CD14-positive monocyte (primary cell): ENCODE results near the gene GMDS. TPM values are rescaled to one million over a fixed set of nuclear protein-coding genes. Genes with fewer than 3 reads are reported as not detected.

Source experiments
- DNase-seq, 3 donors: peaks; one replicate each; pipeline ENCODE4 v3.0.0-alpha.2; 2011 to 2022
- H2AFZ ChIP-seq: 2 replicates; pipeline ENCODE4 v1.6.0; 2012; ENCODE audit warnings: mild to moderate bottlenecking, low read depth, low read length, inconsistent platforms; ENCODE audit not compliant: insufficient read depth, poor library complexity, severe bottlenecking
- H3K27ac ChIP-seq, 2 donors: 1 replicate in 1 of 2; 2 replicates in 1 of 2; pipeline ENCODE4 v1.5.1; 2012 to 2013; ENCODE audit warnings: low read length in 2 of 2, control low read depth in 1 of 2, inconsistent platforms in 1 of 2, low read depth in 1 of 2, mild to moderate bottlenecking in 1 of 2
- H3K27me3 ChIP-seq, 2 donors: one replicate each; pipeline versions ENCODE4 v1.6.0 to v1.6.1; 2011 to 2013; ENCODE audit warnings: low read length in 2 of 2; ENCODE audit not compliant: control insufficient read depth in 2 of 2, insufficient read depth in 2 of 2
- H3K36me3 ChIP-seq, 2 donors: replicated peaks in 1 of 2; 1 replicate in 1 of 2; 2 replicates in 1 of 2; pipeline versions ENCODE4 v1.5.1 to v1.6.1; 2012 to 2013; ENCODE audit warnings: low read length in 2 of 2, control low read depth in 1 of 2, inconsistent platforms in 1 of 2, mild to moderate bottlenecking in 1 of 2; ENCODE audit not compliant: insufficient read depth in 2 of 2, control insufficient read depth in 1 of 2
- H3K4me1 ChIP-seq, 2 donors: 1 replicate in 1 of 2; 2 replicates in 1 of 2; pipeline versions ENCODE4 v1.5.1 to v1.6.1; 2012 to 2013; ENCODE audit warnings: low read length in 2 of 2, control low read depth in 1 of 2, inconsistent platforms in 1 of 2, mild to moderate bottlenecking in 1 of 2, moderate library complexity in 1 of 2; ENCODE audit not compliant: insufficient read depth in 2 of 2, control insufficient read depth in 1 of 2
- H3K4me2 ChIP-seq: replicated peaks from 2 replicates; pipeline ENCODE3; 2012; ENCODE audit warnings: low read length, moderate library complexity, mild to moderate bottlenecking; ENCODE audit not compliant: poor library complexity, severe bottlenecking; ENCODE audit errors: extremely low read depth
- H3K4me3 ChIP-seq, 3 experiments: fragments of 200-600 bp in 1 of 3; sonication (generic) in 1 of 3; replicated peaks in 1 of 3; 1 replicate in 2 of 3; 2 replicates in 1 of 3; pipeline ENCODE4 v1.5.1; 2011 to 2013; ENCODE audit warnings: low read length in 3 of 3, mild to moderate bottlenecking in 3 of 3, control low read depth in 2 of 3, low read depth in 2 of 3, inconsistent platforms in 1 of 3, moderate library complexity in 1 of 3
- H3K79me2 ChIP-seq: 2 replicates; pipeline ENCODE4 v1.6.0; 2012; ENCODE audit warnings: mild to moderate bottlenecking, control low read depth, inconsistent platforms, low read length, moderate library complexity; ENCODE audit not compliant: insufficient read depth
- H3K9ac ChIP-seq: 2 replicates; pipeline ENCODE4 v1.6.0; 2017; ENCODE audit warnings: low read length, mild to moderate bottlenecking; ENCODE audit not compliant: insufficient read depth, poor library complexity, severe bottlenecking
- H3K9me3 ChIP-seq, 2 donors: replicated peaks in 1 of 2; 1 replicate in 1 of 2; 2 replicates in 1 of 2; pipeline versions ENCODE4 v1.5.1 to v1.6.1; 2012 to 2013; ENCODE audit warnings: low read length in 2 of 2, control low read depth in 1 of 2; ENCODE audit not compliant: control insufficient read depth in 1 of 2, insufficient read depth in 1 of 2
- H4K20me1 ChIP-seq: 2 replicates; pipeline ENCODE4 v1.6.0; 2012; ENCODE audit warnings: mild to moderate bottlenecking, low read length, control low read depth, moderate library complexity; ENCODE audit not compliant: insufficient read depth
- H3K27ac Mint-ChIP-seq, 7 donors: one replicate each; pipeline ENCODE4 v1.8.0; 2020; ENCODE audit warnings: mild to moderate bottlenecking in 7 of 7, mixed read lengths in 7 of 7, moderate library complexity in 6 of 7, inconsistent platforms in 2 of 7
- H3K27me3 Mint-ChIP-seq, 3 donors: one replicate each; pipeline ENCODE4 v1.8.0; 2021 to 2022; ENCODE audit warnings: low read depth in 3 of 3, mild to moderate bottlenecking in 3 of 3, mixed read lengths in 3 of 3, moderate library complexity in 3 of 3, inconsistent platforms in 1 of 3
- H3K36me3 Mint-ChIP-seq, 2 donors: one replicate each; pipeline ENCODE4 v1.8.0; 2020; ENCODE audit warnings: mixed read lengths in 2 of 2, inconsistent platforms in 1 of 2, mild to moderate bottlenecking in 1 of 2
- H3K4me1 Mint-ChIP-seq: one replicate; pipeline ENCODE4 v1.8.0; 2020; ENCODE audit warnings: mild to moderate bottlenecking, mixed read lengths
- H3K4me3 Mint-ChIP-seq, 2 donors: one replicate each; pipeline ENCODE4 v1.8.0; 2020; ENCODE audit warnings: mild to moderate bottlenecking in 2 of 2, mixed read lengths in 2 of 2, moderate library complexity in 1 of 2
- H3K9me3 Mint-ChIP-seq, 7 donors: one replicate each; pipeline ENCODE4 v1.8.0; 2020 to 2022; ENCODE audit warnings: mixed read lengths in 7 of 7, mild to moderate bottlenecking in 6 of 7, moderate library complexity in 6 of 7, inconsistent platforms in 2 of 7
- WGBS: methylation state at CpG from one replicate; pipeline ENCODE4 v1.1.5; 2013; ENCODE audit warnings: missing lambda C conversion rate; ENCODE audit not compliant: insufficient coverage; 5-methylcytosine and 5-hydroxymethylcytosine counted together
- intact Hi-C, 2 donors: fragments of 100-400 bp; cut with micrococcal nuclease; formaldehyde crosslinking; loops; one replicate each; pipeline versions ENCODE4 v1.15.0 to v1.15.1; 2023
- polyA plus RNA-seq, 3 donors: library from polyadenylated mRNA; depleted of rRNA in 1 of 3; unstranded in 2 of 3; stranded (reverse) in 1 of 3; fragments of 300-500 nt in 2 of 3; fragments of >200 nt in 1 of 3; fragmentation: Illumina TruSeq in 2 of 3; gene quantifications; 1 replicate in 2 of 3; 2 replicates in 1 of 3; pipeline ENCODE4 v1.2.3, GENCODE V29; 2012 to 2021
- TF ChIP-seq, protein P1 (sequence below): fragments of 200-600 bp; IDR thresholded peaks from one replicate; pipeline ENCODE4 v1.8.0; 2022; ENCODE audit warnings: antibody characterized with exemption, mild to moderate bottlenecking

The GMDS gene
- polyA plus RNA-seq, 3 donors = 10.5 to 19.9 (median 17.6) TPM

GRCh38 chr6:1870932-1871331 lies 374.5 kb downstream of the GMDS start:
- intact Hi-C loops = no loop called here
- no peaks in the 10 kb centered on the region for H4K20me1 ChIP-seq
- H3K27me3 ChIP-seq = no peaks in the 10 kb centered on the region
- 97% methylated on average over 6 of the region's 7 CpGs for WGBS
- no peak overlapping the region for H3K4me2 ChIP-seq
- no peak overlapping the region for H3K4me3 ChIP-seq
- H3K9me3 Mint-ChIP-seq = no peaks in the 10 kb centered on the region
- H3K79me2 ChIP-seq = no peaks in the 10 kb centered on the region
- no peaks in the 10 kb centered on the region for H3K9me3 ChIP-seq
- no peaks in the 10 kb centered on the region for H3K36me3 Mint-ChIP-seq
- no peaks in the 10 kb centered on the region for H3K36me3 ChIP-seq
- H2AFZ ChIP-seq = no peak overlapping the region
- H3K9ac ChIP-seq = no peak overlapping the region
- no peak overlapping the region for H3K27ac Mint-ChIP-seq
- peaks cover 0 to 7% of the 10 kb centered on the region in 2 donors for H3K4me1 ChIP-seq
- no peak for DNase-seq
- H3K4me1 Mint-ChIP-seq = peaks cover 9% of the 10 kb centered on the region
- no peaks in the 10 kb centered on the region for H3K27me3 Mint-ChIP-seq
- no peak overlapping the region for H3K4me3 Mint-ChIP-seq
- TF ChIP-seq, protein P1, sequence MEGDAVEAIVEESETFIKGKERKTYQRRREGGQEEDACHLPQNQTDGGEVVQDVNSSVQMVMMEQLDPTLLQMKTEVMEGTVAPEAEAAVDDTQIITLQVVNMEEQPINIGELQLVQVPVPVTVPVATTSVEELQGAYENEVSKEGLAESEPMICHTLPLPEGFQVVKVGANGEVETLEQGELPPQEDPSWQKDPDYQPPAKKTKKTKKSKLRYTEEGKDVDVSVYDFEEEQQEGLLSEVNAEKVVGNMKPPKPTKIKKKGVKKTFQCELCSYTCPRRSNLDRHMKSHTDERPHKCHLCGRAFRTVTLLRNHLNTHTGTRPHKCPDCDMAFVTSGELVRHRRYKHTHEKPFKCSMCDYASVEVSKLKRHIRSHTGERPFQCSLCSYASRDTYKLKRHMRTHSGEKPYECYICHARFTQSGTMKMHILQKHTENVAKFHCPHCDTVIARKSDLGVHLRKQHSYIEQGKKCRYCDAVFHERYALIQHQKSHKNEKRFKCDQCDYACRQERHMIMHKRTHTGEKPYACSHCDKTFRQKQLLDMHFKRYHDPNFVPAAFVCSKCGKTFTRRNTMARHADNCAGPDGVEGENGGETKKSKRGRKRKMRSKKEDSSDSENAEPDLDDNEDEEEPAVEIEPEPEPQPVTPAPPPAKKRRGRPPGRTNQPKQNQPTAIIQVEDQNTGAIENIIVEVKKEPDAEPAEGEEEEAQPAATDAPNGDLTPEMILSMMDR = no peak
- H3K27ac ChIP-seq = no peak overlapping the region

- H3K9ac ChIP-seq = no peak overlapping the region
- DNase-seq = no peak
- no peak overlapping the region for H3K4me2 ChIP-seq
- H3K36me3 ChIP-seq = no peaks in the 10 kb centered on the region
- H4K20me1 ChIP-seq = no peaks in the 10 kb centered on the region
- Mint-ChIP-seq H3K27me3 (no peaks in the 10 kb centered on the region), H3K27ac (peak overlapping the region in 1 of 7 donors; percentile 50), H3K9me3 (no peaks in the 10 kb centered on the region), H3K36me3 (no peaks in the 10 kb centered on the region), H3K4me3 (no peak overlapping the region), H3K4me1 (peaks cover 9% of the 10 kb centered on the region)
- no peak overlapping the region for H2AFZ ChIP-seq
- TF ChIP-seq, protein P1 = no peak
- peaks cover 0 to 7% of the 10 kb centered on the region in 2 donors for H3K4me1 ChIP-seq
- no peaks in the 10 kb centered on the region for H3K79me2 ChIP-seq
- intact Hi-C loops = no loop called here
- no peaks in the 10 kb centered on the region for H3K9me3 ChIP-seq
- no peak overlapping the region for H3K4me3 ChIP-seq
- no peaks in the 10 kb centered on the region for H3K27me3 ChIP-seq
- 96% methylated on average over 4 of the region's 5 CpGs for WGBS
- no peak overlapping the region for H3K27ac ChIP-seq
These were observed 375.2 kb downstream of the GMDS start for GRCh38 chr6:1870251-1870650.
